GM12874 (cell line): ENCODE measurements around the gene TSC22D3.

Source experiments
- CTCF ChIP-seq: IDR thresholded peaks from 2 replicates; pipeline ENCODE4 v1.5.1; 2011; ENCODE audit warnings: low read depth, mild to moderate bottlenecking, control low read depth, low read length, moderate library complexity; ENCODE audit not compliant: insufficient read depth

Gene TSC22D3

DNA sequence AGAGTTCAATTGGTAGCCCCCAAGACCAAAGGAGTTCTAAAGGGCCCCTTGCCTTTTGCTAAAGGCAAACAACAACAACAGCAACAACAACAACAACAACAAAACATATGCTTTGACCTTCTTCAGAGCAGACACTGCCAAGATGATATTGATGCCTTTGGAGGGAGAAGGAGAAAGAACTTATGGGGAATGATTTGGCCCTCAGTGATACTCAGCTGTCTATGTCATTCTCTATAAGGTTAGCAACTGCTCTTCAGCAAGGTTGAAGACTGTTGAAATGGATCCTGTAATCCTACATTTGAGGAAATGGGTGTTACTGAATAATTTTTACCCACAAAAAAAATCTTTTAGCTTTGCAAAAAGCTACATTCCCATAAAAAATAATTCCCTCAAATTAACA is 74.8 kb downstream of the TSC22D3 start:
- TF ChIP-seq CTCF = no peak

- TF ChIP-seq CTCF = no peak
Observed at GRCh38 chrX:107700317-107700774, 75.2 kb downstream of the TSC22D3 start.

DNA sequence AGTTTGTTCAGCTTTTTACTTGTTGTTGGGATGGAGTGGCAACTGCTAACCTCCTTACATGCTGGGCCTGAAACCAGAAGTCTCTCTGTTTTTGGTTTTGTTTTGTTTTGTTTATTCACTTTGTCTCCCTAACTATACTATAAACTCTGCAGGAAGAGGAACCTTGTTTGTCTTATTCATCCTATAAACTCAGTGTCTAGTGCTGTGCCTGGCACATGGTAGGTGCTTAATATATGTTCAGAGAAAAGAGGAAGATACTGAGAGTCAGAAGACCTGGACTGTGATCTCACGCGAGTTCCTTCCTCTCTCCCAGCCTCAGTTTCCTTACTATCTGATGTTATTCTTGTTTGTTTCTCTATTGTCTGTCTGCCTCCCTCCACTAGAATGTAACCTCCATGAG is 76.0 kb downstream of the TSC22D3 start:
- TF ChIP-seq CTCF = no peak

GRCh38 chrX:107691024-107691448 is 84.6 kb downstream of the TSC22D3 start:
- no peak for TF ChIP-seq CTCF

DNA sequence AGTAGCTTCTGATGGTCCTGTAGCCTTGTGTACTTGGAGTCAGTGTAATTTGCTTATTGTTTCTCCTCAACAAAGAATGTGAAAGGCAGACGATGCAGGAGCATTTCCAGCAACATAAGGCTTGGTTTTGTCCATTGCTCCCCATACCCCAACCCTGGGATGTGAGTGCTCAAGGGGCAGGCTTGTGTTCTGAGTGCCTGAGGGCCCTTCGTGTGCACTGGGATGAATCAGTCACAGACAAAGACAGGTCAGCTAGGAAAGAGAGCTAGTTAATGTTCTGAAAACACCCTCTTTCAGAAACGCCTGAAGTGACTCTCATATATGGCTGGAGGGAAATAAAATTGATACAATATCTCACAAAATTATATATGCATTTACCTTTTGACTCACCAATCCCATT is 88.1 kb downstream of the TSC22D3 start:
- no peak for TF ChIP-seq CTCF

GRCh38 chrX:107686792-107687191 is 88.8 kb downstream of the TSC22D3 start:
- no peak for TF ChIP-seq CTCF

GRCh38 chrX:107686026-107686425 is 89.6 kb downstream of the TSC22D3 start:
- no peak for TF ChIP-seq CTCF
